Lower lobe of right lung (tissue), 2 donors: Measurements from ENCODE around the gene HSD17B14. TPM values are rescaled to one million over a fixed set of nuclear protein-coding genes. Genes with fewer than 3 reads are reported as not detected.
A peak's percentile ranks its signal among the peaks of the same experiment; 100 is the strongest.
"Not testable (repeated sequence)": the region's sequence is repeated elsewhere in the genome, so short reads cannot be mapped to it uniquely, and the experiment has no call there.

Experiments used
- ATAC-seq, 2 donors: fragments of 200-7000 bp; cut with Tn5 transposase; one replicate each; pipeline ENCODE4 v1.9.1; 2020 to 2022; ENCODE audit warnings: mild to moderate bottlenecking in 2 of 2, moderate library complexity in 2 of 2
- DNase-seq: peaks from one replicate; pipeline ENCODE4 v3.0.0-alpha.2; 2020
- H3K27ac ChIP-seq: fragments of 200-600 bp; one replicate; pipeline ENCODE4 v1.8.0; 2022
- H3K27me3 ChIP-seq: fragments of 200-600 bp; one replicate; pipeline ENCODE4 v1.8.0; 2022; ENCODE audit warnings: low read depth
- H3K36me3 ChIP-seq: fragments of 200-600 bp; one replicate; pipeline ENCODE4 v1.8.0; 2022; ENCODE audit warnings: mild to moderate bottlenecking
- H3K4me1 ChIP-seq: fragments of 200-600 bp; one replicate; pipeline ENCODE4 v1.8.0; 2022
- H3K4me3 ChIP-seq: fragments of 200-600 bp; one replicate; pipeline ENCODE4 v1.8.0; 2022; ENCODE audit warnings: mild to moderate bottlenecking
- H3K9me3 ChIP-seq: fragments of 200-600 bp; one replicate; pipeline ENCODE4 v1.8.0; 2022
- CTCF ChIP-seq: fragments of 200-600 bp; IDR thresholded peaks from one replicate; pipeline ENCODE4 v1.8.0; 2022; ENCODE audit warnings: antibody characterized with exemption, mild to moderate bottlenecking
- intact Hi-C: fragments of 100-400 bp; cut with DNase I; formaldehyde crosslinking; loops from one replicate; pipeline ENCODE4 v1.11.0; 2022
- long read RNA-seq: library from polyadenylated mRNA; unstranded; transcript quantifications from one replicate; pipeline ENCODE4 v2.0.0, GENCODE V29; 2021
- total RNA-seq: library from RNA; stranded (reverse); fragmentation: NEBNext Ultra II Directional; extraction: Animal tissue kit (Norgen Biotek cat#: 25700); gene quantifications from one replicate; pipeline ENCODE4 v1.2.1, GENCODE V29; 2021
- donor health status: DM: no; HTN: yes; CAD: no; lungs with severe emphysema.

HSD17B14 gene
- 22.7 TPM for total RNA-seq
- long read RNA-seq, transcript HSD17B14-201 (9 exons, 1,238 nt): major isoform, 26 of 29 reads
- long read RNA-seq, partial matches to known transcripts: 1 of 29 reads
- long read RNA-seq, other reads (novel, unspliced or antisense): 2 of 29 reads

- Histone ChIP-seq H3K4me3 (peak within 1 kb of the TSS; percentile 52), H3K36me3 (peaks cover 15% of the 10 kb centered on the region), H3K4me1 (peaks cover 16% of the 10 kb centered on the region), H3K27me3 (no peaks in the 10 kb centered on the region), H3K27ac (peak within 1 kb of the TSS; percentile 63), H3K9me3 (no peaks in the 10 kb centered on the region)
- peak; percentile 33 to 46 for ATAC-seq
- TF ChIP-seq CTCF: no peak
- DNase-seq: no peak
- intact Hi-C loops: no loop called here
These were observed at the start of gene HSD17B14 for GRCh38 chr19:48836089-48837017. TSS of gene HSD17B14 (minus strand) at chr19:48836491. CDS start at chr19:48836411, 80 bp downstream.

GRCh38 chr19:48883726-48884125, 47.4 kb upstream of the HSD17B14 start:
- no peak for TF ChIP-seq CTCF
- H3K4me3 ChIP-seq: no peak overlapping the region
- ATAC-seq (no peak), DNase-seq (no peak)
- no peaks in the 10 kb centered on the region for H3K27me3 ChIP-seq
- no peaks in the 10 kb centered on the region for H3K9me3 ChIP-seq
- H3K36me3 ChIP-seq: peaks cover 6% of the 10 kb centered on the region
- H3K27ac ChIP-seq: no peak overlapping the region
- peaks cover 16% of the 10 kb centered on the region for H3K4me1 ChIP-seq
- intact Hi-C loops: no loop called here

GRCh38 chr19:48881741-48882657, 45.7 kb upstream of the HSD17B14 start:
- intact Hi-C loops: no loop called here
- peak; percentile 41 to 65 for ATAC-seq
- peak overlapping the region; percentile 36 for H3K27ac ChIP-seq

GRCh38 chr19:48879696-48880095, 43.4 kb upstream of the HSD17B14 start:
- intact Hi-C loops, DNase-seq, H3K4me3 ChIP-seq, H3K9me3 ChIP-seq, ATAC-seq, H3K27me3 ChIP-seq: not testable (repeated sequence)
- Histone ChIP-seq H3K4me1 (peaks cover 55% of the 10 kb centered on the region), H3K36me3 (peaks cover 43% of the 10 kb centered on the region), H3K27ac (peak overlapping the region; percentile 58)

More at GRCh38 chr19:48881741-48882657, 45.7 kb upstream of the HSD17B14 start:
- Histone ChIP-seq H3K9me3 (no peaks in the 10 kb centered on the region), H3K27me3 (no peaks in the 10 kb centered on the region), H3K4me3 (no peak overlapping the region), H3K4me1 (peaks cover 32% of the 10 kb centered on the region), H3K36me3 (peaks cover 20% of the 10 kb centered on the region)
- DNase-seq: no peak
- no peak for TF ChIP-seq CTCF

GRCh38 chr19:48879025-48879637, 42.8 kb upstream of the HSD17B14 start:
- H3K4me1 ChIP-seq: peaks cover 61% of the 10 kb centered on the region
- no peaks in the 10 kb centered on the region for H3K9me3 ChIP-seq
- DNase-seq (no peak), ATAC-seq (no peak)
- no peaks in the 10 kb centered on the region for H3K27me3 ChIP-seq
- H3K36me3 ChIP-seq: peaks cover 49% of the 10 kb centered on the region
- intact Hi-C loops: no loop called here
- H3K27ac ChIP-seq: peak overlapping the region; percentile 58
- TF ChIP-seq CTCF: no peak
- no peak overlapping the region for H3K4me3 ChIP-seq
